Caco-2 (cell line): ENCODE data around the gene COL13A1. TPM values are rescaled to one million over a fixed set of nuclear protein-coding genes. Genes with fewer than 3 reads are reported as not detected.

Source experiments
- BruUV-seq: library from RNA; stranded (reverse); fragments of 400-500 nt; replicated peaks from 2 replicates; lab custom pipeline; 2021; lab: Mats Ljungman, UMichigan
- CTCF ChIA-PET: fragments of 300-600 bp; sonication (Branson Sonifier 250); formaldehyde crosslinking; loops from one replicate; lab custom pipeline; 2022; ENCODE audit warnings: antibody characterized with exemption; lab: Charles Lee
- POLR2A ChIA-PET: fragments of 300-600 bp; sonication (Branson Sonifier 250); formaldehyde crosslinking; loops from one replicate; lab custom pipeline; 2022; ENCODE audit warnings: antibody characterized with exemption; lab: Charles Lee
- DNase-seq, 2 experiments: peaks; one replicate each; pipeline versions ENCODE4 v3.0.0 to v3.0.0-alpha.2; 2020 to 2022
- H3K27me3 ChIP-seq: replicated peaks from 2 replicates; pipeline ENCODE4 v1.6.0; 2011; ENCODE audit warnings: low read length; ENCODE audit not compliant: control insufficient read depth, insufficient read depth
- H3K36me3 ChIP-seq: 2 replicates; pipeline ENCODE4 v1.5.1; 2011; ENCODE audit warnings: low read length; ENCODE audit not compliant: control insufficient read depth, insufficient read depth
- H3K4me1 ChIP-seq: fragments of 250-450 bp; sonication (Bioruptor Pico); 2 replicates; pipeline ENCODE4 v1.5.1; 2020; ENCODE audit warnings: mild to moderate bottlenecking
- H3K4me3 ChIP-seq: 2 replicates; pipeline ENCODE4 v1.5.1; 2011; ENCODE audit warnings: low read depth, mild to moderate bottlenecking, control low read depth, low read length
- H3K9me3 ChIP-seq: fragments of 250-450 bp; sonication (Bioruptor Pico); 2 replicates; pipeline ENCODE4 v1.5.1; 2020; ENCODE audit warnings: mild to moderate bottlenecking, moderate library complexity
- H3K27ac Mint-ChIP-seq: one replicate; pipeline ENCODE4 v1.8.0; 2022; ENCODE audit warnings: mixed read lengths; ENCODE audit not compliant: unreplicated experiment
- H3K27me3 Mint-ChIP-seq: one replicate; pipeline ENCODE4 v1.8.0; 2022; ENCODE audit warnings: mixed read lengths; ENCODE audit not compliant: insufficient read depth, unreplicated experiment
- H3K36me3 Mint-ChIP-seq: one replicate; pipeline ENCODE4 v1.8.0; 2022; ENCODE audit warnings: mild to moderate bottlenecking, mixed read lengths; ENCODE audit not compliant: insufficient read depth, unreplicated experiment
- H3K4me1 Mint-ChIP-seq: one replicate; pipeline ENCODE4 v1.8.0; 2022; ENCODE audit warnings: low read depth, mixed read lengths; ENCODE audit not compliant: unreplicated experiment
- H3K4me3 Mint-ChIP-seq: one replicate; pipeline ENCODE4 v1.8.0; 2022; ENCODE audit warnings: mild to moderate bottlenecking, moderate library complexity, mixed read lengths; ENCODE audit not compliant: unreplicated experiment
- H3K9me3 Mint-ChIP-seq: one replicate; pipeline ENCODE4 v1.8.0; 2022; ENCODE audit warnings: mixed read lengths; ENCODE audit not compliant: unreplicated experiment
- CTCF ChIP-seq, 2 experiments: fragments of 200-600 bp in 1 of 2; IDR thresholded peaks; 1 replicate in 1 of 2; 2 replicates in 1 of 2; pipeline versions ENCODE4 v1.5.1 to v1.8.0; 2011 to 2022; ENCODE audit warnings: antibody characterized with exemption in 1 of 2, control low read depth in 1 of 2, inconsistent platforms in 1 of 2, low read depth in 1 of 2, low read length in 1 of 2, mild to moderate bottlenecking in 1 of 2, moderate library complexity in 1 of 2; ENCODE audit not compliant: insufficient read depth in 1 of 2, severe bottlenecking in 1 of 2, unreplicated experiment in 1 of 2
- intact Hi-C: fragments of 100-400 bp; cut with micrococcal nuclease; formaldehyde crosslinking; loops from one replicate; pipeline ENCODE4 v1.10.0; 2022; ENCODE audit not compliant: unreplicated experiment
- total RNA-seq: library from RNA; stranded (reverse); gene quantifications from 2 replicates; pipeline ENCODE4 v1.2.3, GENCODE V29; 2022

Gene COL13A1
- total RNA-seq, 1 experiment from 2014 or later = not detected

- no peaks in the 10 kb centered on the region for H3K27me3 ChIP-seq
These were observed 194.9 kb downstream of the COL13A1 start for GRCh38 chr10:69996611-69997010.

GRCh38 chr10:70000262-70000661, 198.6 kb downstream of the COL13A1 start:
- Histone ChIP-seq H3K27me3 (no peaks in the 10 kb centered on the region), H3K4me1 (no peaks in the 10 kb centered on the region), H3K4me3 (no peak overlapping the region), H3K9me3 (peaks cover 10% of the 10 kb centered on the region; the same call in 1 of the 2 replicates), H3K36me3 (no peaks in the 10 kb centered on the region)
- no peaks in the 10 kb centered on the region for H3K4me1 Mint-ChIP-seq
- H3K27me3 Mint-ChIP-seq = peaks cover 30% of the 10 kb centered on the region
- CTCF ChIA-PET = no interaction called here
- peaks cover 8% of the 10 kb centered on the region for H3K9me3 Mint-ChIP-seq
- TF ChIP-seq CTCF (IDR thresholded peaks at IDR 0.05; ENCODE audit: insufficient read depth in 1 of 2, low read depth in 1 of 2, low read length in 1 of 2, severe bottlenecking in 1 of 2, unreplicated experiment in 1 of 2) = no peak
- H3K27ac Mint-ChIP-seq = no peak overlapping the region
- H3K4me3 Mint-ChIP-seq = no peak overlapping the region
- no peaks in the 10 kb centered on the region for H3K36me3 Mint-ChIP-seq
- no TSS peak for BruUV-seq
- DNase-seq = no peak
- intact Hi-C loops = no loop called here
- POLR2A ChIA-PET = no interaction called here

More at GRCh38 chr10:69996611-69997010, 194.9 kb downstream of the COL13A1 start:
- H3K9me3 Mint-ChIP-seq = peaks cover 11% of the 10 kb centered on the region
- Histone ChIP-seq H3K4me1 (no peaks in the 10 kb centered on the region), H3K4me3 (no peak overlapping the region), H3K36me3 (no peaks in the 10 kb centered on the region), H3K9me3 (peaks cover 8% of the 10 kb centered on the region; the same call in 1 of the 2 replicates)
- no TSS peak for BruUV-seq
- H3K27me3 Mint-ChIP-seq = peaks cover 23% of the 10 kb centered on the region
- no peak for DNase-seq
- no peak overlapping the region for H3K4me3 Mint-ChIP-seq
- H3K36me3 Mint-ChIP-seq = no peaks in the 10 kb centered on the region
- POLR2A ChIA-PET = no interaction called here
- H3K27ac Mint-ChIP-seq = no peak overlapping the region
- intact Hi-C loops = no loop called here
- CTCF ChIA-PET = no interaction called here
- H3K4me1 Mint-ChIP-seq = no peaks in the 10 kb centered on the region
- no peak for TF ChIP-seq CTCF (IDR thresholded peaks at IDR 0.05; ENCODE audit: insufficient read depth in 1 of 2, low read depth in 1 of 2, low read length in 1 of 2, severe bottlenecking in 1 of 2, unreplicated experiment in 1 of 2)

- Histone ChIP-seq H3K4me3 (no peak overlapping the region), H3K36me3 (no peaks in the 10 kb centered on the region), H3K9me3 (peaks cover 10% of the 10 kb centered on the region; the same call in 1 of the 2 replicates), H3K4me1 (no peaks in the 10 kb centered on the region), H3K27me3 (no peaks in the 10 kb centered on the region)
- peaks cover 10% of the 10 kb centered on the region for H3K9me3 Mint-ChIP-seq
- H3K4me1 Mint-ChIP-seq = no peaks in the 10 kb centered on the region
- intact Hi-C loops = no loop called here
- CTCF ChIA-PET = no interaction called here
- no peak overlapping the region for H3K27ac Mint-ChIP-seq
- no TSS peak for BruUV-seq
- no peak for TF ChIP-seq CTCF (IDR thresholded peaks at IDR 0.05; ENCODE audit: insufficient read depth in 1 of 2, low read depth in 1 of 2, low read length in 1 of 2, severe bottlenecking in 1 of 2, unreplicated experiment in 1 of 2)
- no peak for DNase-seq
- POLR2A ChIA-PET = no interaction called here
- no peaks in the 10 kb centered on the region for H3K36me3 Mint-ChIP-seq
- H3K4me3 Mint-ChIP-seq = no peak overlapping the region
- H3K27me3 Mint-ChIP-seq = peaks cover 29% of the 10 kb centered on the region
These were observed 205.6 kb downstream of the COL13A1 start for GRCh38 chr10:70007116-70007820.

Other genes starting within 250 kb of the COL13A1 start
- not detected in 2 replicates for gene NEUROG3, start 228.5 kb upstream of the COL13A1 start, total RNA-seq
- 24.9 and 30.2 TPM in 2 replicates for gene FAM241B, start 171.7 kb upstream of the COL13A1 start, total RNA-seq